ENCODE results near the gene CDHR2. TPM values are rescaled to one million over a fixed set of nuclear protein-coding genes. Genes with fewer than 3 reads are reported as not detected.

The CDHR2 gene
- total RNA-seq, 4 donors from 2014 or later = 0.15 TPM; not detected in 3

DNA sequence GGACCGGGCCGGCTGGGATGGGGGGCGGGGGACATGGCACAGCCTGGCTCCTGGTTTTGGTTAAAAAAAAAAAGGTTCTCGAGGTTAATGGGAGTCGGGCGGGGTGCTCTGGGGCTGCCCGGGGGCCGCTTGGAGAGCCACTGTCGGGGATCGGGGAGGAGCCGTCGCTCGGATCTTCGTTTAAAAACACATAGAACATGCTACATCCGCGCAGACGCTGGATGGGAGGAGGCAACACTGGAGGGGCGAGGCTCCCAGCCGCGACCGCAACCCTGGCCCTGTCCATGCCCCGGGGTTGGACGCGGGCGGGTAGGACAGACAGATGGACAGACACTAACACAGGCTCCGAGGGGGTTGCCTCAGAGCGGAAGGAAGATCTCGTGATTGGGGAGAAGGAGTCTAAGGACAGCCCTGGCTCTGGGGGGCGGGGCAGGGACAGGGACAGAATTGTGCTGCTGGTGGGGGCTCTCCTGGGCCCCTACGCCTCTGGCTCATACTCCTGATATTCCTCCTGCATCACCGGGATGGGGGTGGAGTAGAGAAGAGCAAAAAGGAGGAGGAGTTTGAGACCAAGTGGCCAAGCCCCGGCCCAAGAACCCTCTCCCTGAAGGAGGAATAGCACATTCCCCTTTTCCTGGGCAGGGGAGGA is 71.3 kb downstream of the CDHR2 start:
- WGBS, 2 donors (ENCODE audit: low coverage in 1 of 2) = 1% methylated on average over 23 of the region's 32 CpGs; no CpG with 5 or more reads in 1 of the 2 donors
- Histone ChIP-seq H3K36me3 (no peaks in the 10 kb centered on the region), H3K4me1 (peaks cover 0 to 33% (median 20%) of the 10 kb centered on the region in 3 donors), H3K27ac (no peak overlapping the region), H3K27me3 (peaks cover 97% of the 10 kb centered on the region), H3K4me3 (no peak overlapping the region), H3K9me3 (no peaks in the 10 kb centered on the region)
- peak; percentile 44 for ATAC-seq
- TF ChIP-seq POLR2AphosphoS5 (IDR thresholded peaks at IDR 0.05) (no peak), EP300 (IDR thresholded peaks at IDR 0.05) (no peak), POLR2A (IDR thresholded peaks at IDR 0.05) (no peak)
- TF ChIP-seq, protein P1, sequence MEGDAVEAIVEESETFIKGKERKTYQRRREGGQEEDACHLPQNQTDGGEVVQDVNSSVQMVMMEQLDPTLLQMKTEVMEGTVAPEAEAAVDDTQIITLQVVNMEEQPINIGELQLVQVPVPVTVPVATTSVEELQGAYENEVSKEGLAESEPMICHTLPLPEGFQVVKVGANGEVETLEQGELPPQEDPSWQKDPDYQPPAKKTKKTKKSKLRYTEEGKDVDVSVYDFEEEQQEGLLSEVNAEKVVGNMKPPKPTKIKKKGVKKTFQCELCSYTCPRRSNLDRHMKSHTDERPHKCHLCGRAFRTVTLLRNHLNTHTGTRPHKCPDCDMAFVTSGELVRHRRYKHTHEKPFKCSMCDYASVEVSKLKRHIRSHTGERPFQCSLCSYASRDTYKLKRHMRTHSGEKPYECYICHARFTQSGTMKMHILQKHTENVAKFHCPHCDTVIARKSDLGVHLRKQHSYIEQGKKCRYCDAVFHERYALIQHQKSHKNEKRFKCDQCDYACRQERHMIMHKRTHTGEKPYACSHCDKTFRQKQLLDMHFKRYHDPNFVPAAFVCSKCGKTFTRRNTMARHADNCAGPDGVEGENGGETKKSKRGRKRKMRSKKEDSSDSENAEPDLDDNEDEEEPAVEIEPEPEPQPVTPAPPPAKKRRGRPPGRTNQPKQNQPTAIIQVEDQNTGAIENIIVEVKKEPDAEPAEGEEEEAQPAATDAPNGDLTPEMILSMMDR (IDR thresholded peaks at IDR 0.05) = no peak

DNA sequence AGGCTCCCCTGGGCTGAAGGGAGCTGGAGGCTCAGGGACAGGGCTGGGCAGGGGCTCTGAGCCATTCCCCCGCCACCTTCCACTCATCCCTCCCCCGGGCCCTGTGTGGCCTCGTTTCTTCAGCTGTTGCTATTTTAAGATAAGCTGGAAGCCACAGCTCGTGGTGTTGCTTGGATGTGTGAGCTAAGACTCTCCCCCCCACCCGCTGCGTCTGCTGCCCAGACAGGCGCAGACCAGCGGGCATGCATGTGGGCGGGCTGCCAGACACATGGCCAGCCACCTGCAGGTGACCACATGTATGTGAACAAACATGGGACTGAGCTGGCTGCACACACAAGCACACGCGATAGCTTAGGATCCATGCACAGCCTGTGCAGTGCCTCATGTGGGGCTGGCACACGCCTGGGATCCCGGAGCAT is 72.5 kb downstream of the CDHR2 start:
- Histone ChIP-seq H3K27me3 (peaks cover 98% of the 10 kb centered on the region), H3K4me3 (no peak overlapping the region), H3K9me3 (no peaks in the 10 kb centered on the region), H3K27ac (no peak overlapping the region), H3K4me1 (peaks cover 0 to 33% (median 20%) of the 10 kb centered on the region in 3 donors), H3K36me3 (no peaks in the 10 kb centered on the region)
- TF ChIP-seq EP300 (IDR thresholded peaks at IDR 0.05) (no peak), POLR2AphosphoS5 (IDR thresholded peaks at IDR 0.05) (no peak), POLR2A (IDR thresholded peaks at IDR 0.05) (no peak)
- TF ChIP-seq, protein P1 (IDR thresholded peaks at IDR 0.05) = no peak
- ATAC-seq = no peak
- 20% methylated on average over 2 of the region's 13 CpGs; no CpG with 5 or more reads in 1 of the 2 donors for WGBS, 2 donors (ENCODE audit: low coverage in 1 of 2)

DNA sequence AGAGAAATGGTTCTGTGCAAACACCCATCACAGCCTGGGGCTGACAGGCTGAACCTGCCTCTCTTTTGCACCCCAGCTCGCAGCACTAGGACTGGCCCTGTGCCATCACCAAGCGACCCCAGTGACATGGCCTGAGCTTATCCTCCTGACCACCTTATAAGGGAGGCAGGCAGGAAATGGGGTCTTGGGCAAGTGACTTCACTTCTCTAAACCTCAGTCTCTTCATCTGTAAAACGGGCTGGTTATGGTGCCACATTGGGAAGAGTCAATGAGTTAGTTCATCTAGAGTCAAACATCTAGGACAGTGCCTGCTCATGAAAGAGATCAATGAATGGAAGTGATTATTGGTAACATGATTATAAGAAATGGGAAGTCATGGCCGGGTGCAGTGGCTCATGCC is 75.0 kb downstream of the CDHR2 start:
- 57 to 93% methylated on average over 1 to 3 of the region's 4 CpGs for WGBS, 2 donors (ENCODE audit: low coverage in 1 of 2)
- Histone ChIP-seq H3K4me1 (peaks cover 0 to 29% (median 16%) of the 10 kb centered on the region in 3 donors), H3K9me3 (no peaks in the 10 kb centered on the region), H3K27me3 (peaks cover 98% of the 10 kb centered on the region), H3K27ac (no peak overlapping the region), H3K4me3 (no peak overlapping the region), H3K36me3 (no peaks in the 10 kb centered on the region)
- no peak for ATAC-seq
- no peak for TF ChIP-seq POLR2A (IDR thresholded peaks at IDR 0.05)
- TF ChIP-seq, protein P1 (IDR thresholded peaks at IDR 0.05) = no peak
- no peak for TF ChIP-seq POLR2AphosphoS5 (IDR thresholded peaks at IDR 0.05)
- no peak for TF ChIP-seq EP300 (IDR thresholded peaks at IDR 0.05)

DNA sequence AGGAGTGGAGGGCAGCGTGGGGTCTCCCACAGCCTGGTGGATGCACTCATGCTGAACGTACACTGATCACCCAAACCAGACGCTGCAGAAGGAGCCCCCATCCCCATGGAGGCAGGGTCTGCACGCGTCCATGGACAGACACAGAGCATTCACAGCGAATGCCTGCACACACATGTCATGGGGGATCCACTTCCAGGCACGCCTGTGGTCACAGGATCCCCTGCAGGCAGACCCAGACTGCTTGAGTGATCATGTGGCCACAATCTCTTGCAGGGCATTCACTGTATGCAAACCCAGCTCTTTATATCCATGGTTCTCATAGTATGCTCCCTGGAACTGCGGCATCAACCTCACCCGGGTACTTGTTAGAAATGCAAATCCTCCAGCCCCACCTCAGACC is 75.8 kb downstream of the CDHR2 start:
- H3K4me3 ChIP-seq = no peak overlapping the region
- no peaks in the 10 kb centered on the region for H3K9me3 ChIP-seq
- peaks cover 98% of the 10 kb centered on the region for H3K27me3 ChIP-seq
- no peak for ATAC-seq
- no peak for TF ChIP-seq POLR2A (IDR thresholded peaks at IDR 0.05)
- TF ChIP-seq, protein P1 (IDR thresholded peaks at IDR 0.05) = no peak
- TF ChIP-seq EP300 (IDR thresholded peaks at IDR 0.05) = no peak
- no peaks in the 10 kb centered on the region for H3K36me3 ChIP-seq
- no peak overlapping the region for H3K27ac ChIP-seq
- H3K4me1 ChIP-seq = peaks cover 0 to 29% (median 15%) of the 10 kb centered on the region in 3 donors
- WGBS, 2 donors (ENCODE audit: low coverage in 1 of 2) = 53 to 80% methylated on average over 2 of the region's 9 CpGs

DNA sequence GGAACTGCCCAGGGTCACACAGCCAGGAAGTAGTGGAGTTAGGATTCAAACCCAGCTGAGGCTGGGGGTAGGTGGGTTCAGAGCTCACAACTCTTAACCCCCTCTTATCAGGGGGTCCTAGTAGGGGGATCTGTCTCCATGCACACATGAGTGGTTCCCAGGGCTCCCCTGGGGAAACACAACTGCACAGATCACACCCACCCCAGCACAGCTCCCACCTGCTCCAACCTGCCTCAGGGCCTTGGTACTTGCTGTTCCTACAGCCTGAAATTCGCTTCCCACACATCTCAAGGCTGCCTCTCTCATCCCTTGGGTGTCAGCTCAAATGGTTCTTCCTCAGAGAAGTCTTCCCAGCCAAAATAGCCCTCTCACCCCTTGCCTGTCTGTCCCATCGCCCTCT is 76.4 kb downstream of the CDHR2 start:
- H3K27ac ChIP-seq = no peak overlapping the region
- peaks cover 98% of the 10 kb centered on the region for H3K27me3 ChIP-seq
- WGBS, 2 donors (ENCODE audit: low coverage in 1 of 2) = 77 to 81% methylated on average over 1 to 2 of the region's 2 CpGs
- H3K36me3 ChIP-seq = no peaks in the 10 kb centered on the region
- H3K4me3 ChIP-seq = no peak overlapping the region
- no peak for ATAC-seq
- no peaks in the 10 kb centered on the region for H3K9me3 ChIP-seq
- H3K4me1 ChIP-seq = peaks cover 0 to 29% (median 15%) of the 10 kb centered on the region in 3 donors
- TF ChIP-seq POLR2A (IDR thresholded peaks at IDR 0.05) = no peak
- no peak for TF ChIP-seq EP300 (IDR thresholded peaks at IDR 0.05)
- no peak for TF ChIP-seq POLR2AphosphoS5 (IDR thresholded peaks at IDR 0.05)
- TF ChIP-seq, protein P1 (IDR thresholded peaks at IDR 0.05) = no peak
